HepG2 (cell line): ENCODE results near the gene PTGER3.

Source experiments
- ATF7-NPFF ChIP-seq: sonication (generic); formaldehyde crosslinking; IDR thresholded peaks from 2 replicates; pipeline ENCODE4 v1.8.1; 2023; ENCODE audit warnings: mild to moderate bottlenecking, low read depth, missing genetic modification reagents, moderate library complexity
- FOSL2 ChIP-seq: sonication (generic); formaldehyde crosslinking; IDR thresholded peaks from 2 replicates; pipeline ENCODE4 v1.4.0; 2020; ENCODE audit warnings: missing genetic modification reagents
- FOXM1 ChIP-seq: sonication (generic); formaldehyde crosslinking; IDR thresholded peaks from 2 replicates; pipeline ENCODE4 v1.5.0; 2020; ENCODE audit warnings: missing genetic modification reagents
- NR2F6 ChIP-seq, 2 experiments: IDR thresholded peaks; 2 replicates each; pipeline ENCODE4 v1.6.1; 2016; ENCODE audit warnings: antibody characterized with exemption in 1 of 2, mild to moderate bottlenecking in 1 of 2
- PBX3 ChIP-seq: sonication (generic); formaldehyde crosslinking; IDR thresholded peaks from 2 replicates; pipeline ENCODE4 v1.8.1; 2023; ENCODE audit warnings: missing genetic modification reagents, inconsistent platforms, borderline replicate concordance
- POLR2A ChIP-seq, 2 experiments: IDR thresholded peaks; 2 replicates each; pipeline ENCODE4 v1.6.1; 2011; ENCODE audit warnings: low read depth in 2 of 2, low read length in 2 of 2, mild to moderate bottlenecking in 1 of 2, moderate library complexity in 1 of 2; ENCODE audit not compliant: insufficient read depth in 1 of 2
- U2AF2 ChIP-seq: fragments of 200-400 bp; formaldehyde crosslinking; IDR thresholded peaks from 2 replicates; pipeline ENCODE4 v1.6.1; 2017; ENCODE audit warnings: low read depth, mild to moderate bottlenecking, low read length
- ZBTB1 ChIP-seq: sonication (generic); formaldehyde crosslinking; IDR thresholded peaks from 2 replicates; pipeline ENCODE4 v1.4.0; 2020; ENCODE audit warnings: missing genetic modification reagents, borderline replicate concordance
- ZBTB34 ChIP-seq: sonication (generic); formaldehyde crosslinking; IDR thresholded peaks from 2 replicates; pipeline ENCODE4 v1.8.0; 2022; ENCODE audit warnings: mild to moderate bottlenecking, missing genetic modification reagents
- TF ChIP-seq, protein P1 (sequence below), 2 experiments: sonication (generic) in 1 of 2; formaldehyde crosslinking in 1 of 2; IDR thresholded peaks; 2 replicates each; pipeline versions ENCODE4 v1.5.1 to v1.6.1; 2011 to 2020; ENCODE audit warnings: borderline replicate concordance in 1 of 2, low read depth in 1 of 2, low read length in 1 of 2, mild to moderate bottlenecking in 1 of 2, missing genetic modification reagents in 1 of 2, moderate library complexity in 1 of 2

DNA sequence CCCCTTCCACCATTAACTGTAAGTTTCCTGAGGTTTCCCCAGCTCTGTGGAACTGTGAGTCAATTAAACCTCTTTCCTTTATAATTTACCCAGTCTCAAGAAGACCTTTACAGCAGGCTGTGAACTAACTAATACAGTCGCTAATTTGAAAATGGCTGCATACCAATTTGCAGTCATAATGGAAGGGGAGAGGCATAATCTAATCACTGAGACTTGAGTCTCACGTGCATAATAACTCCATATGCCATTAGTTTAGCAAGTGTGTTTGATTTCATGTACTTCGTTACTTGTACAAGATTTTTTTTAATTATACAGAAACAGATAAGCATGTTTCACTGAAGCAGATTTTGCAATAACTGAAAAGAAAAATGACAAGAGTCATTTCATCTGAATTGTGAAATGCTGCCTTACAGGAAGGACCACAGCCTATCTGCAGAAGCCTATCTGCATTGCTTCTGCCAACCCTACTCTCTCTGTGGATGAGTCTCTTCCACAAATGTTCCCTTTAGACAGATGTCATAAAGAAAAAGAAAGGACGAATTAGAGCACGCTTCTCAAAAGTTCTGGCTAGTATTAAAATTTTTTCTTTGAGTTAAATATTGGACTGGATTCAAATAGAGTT is 99.1 kb downstream of the PTGER3 start:
- no peak for TF ChIP-seq FOXM1 (CRISPR knock-in tag)
- no peak for TF ChIP-seq ATF7-NPFF (CRISPR knock-in tag)
- no peak for TF ChIP-seq ZBTB1
- no peak for TF ChIP-seq FOSL2 (CRISPR knock-in tag)
- TF ChIP-seq, protein P1, sequence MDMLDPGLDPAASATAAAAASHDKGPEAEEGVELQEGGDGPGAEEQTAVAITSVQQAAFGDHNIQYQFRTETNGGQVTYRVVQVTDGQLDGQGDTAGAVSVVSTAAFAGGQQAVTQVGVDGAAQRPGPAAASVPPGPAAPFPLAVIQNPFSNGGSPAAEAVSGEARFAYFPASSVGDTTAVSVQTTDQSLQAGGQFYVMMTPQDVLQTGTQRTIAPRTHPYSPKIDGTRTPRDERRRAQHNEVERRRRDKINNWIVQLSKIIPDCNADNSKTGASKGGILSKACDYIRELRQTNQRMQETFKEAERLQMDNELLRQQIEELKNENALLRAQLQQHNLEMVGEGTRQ (IDR thresholded peaks at IDR 0.05; ENCODE audit: low read depth, low read length), result no peak
- TF ChIP-seq, protein P1 (CRISPR knock-in tag; IDR thresholded peaks at IDR 0.05; ENCODE audit: borderline replicate concordance), result no peak
- TF ChIP-seq PBX3 (CRISPR knock-in tag), result no peak
- TF ChIP-seq POLR2A (IDR thresholded peaks at IDR 0.05; ENCODE audit: insufficient read depth in 1 of 2, low read depth in 2 of 2, low read length in 2 of 2), result no peak
- TF ChIP-seq ZBTB34 (CRISPR knock-in tag), result no peak
- no peak for TF ChIP-seq NR2F6 (IDR thresholded peaks at IDR 0.05)
- TF ChIP-seq NR2F6 (CRISPR knock-in tag; IDR thresholded peaks at IDR 0.05), result no peak
- TF ChIP-seq U2AF2, result no peak
